G401 (cell line): Measurements from ENCODE around the gene ADAM29. TPM values are rescaled to one million over a fixed set of nuclear protein-coding genes. Genes with fewer than 3 reads are reported as not detected.
"Not testable (repeated sequence)": the region's sequence is repeated elsewhere in the genome, so short reads cannot be mapped to it uniquely, and the experiment has no call there.

ENCODE experiments used
- DNase-seq: peaks from one replicate; pipeline ENCODE4 v3.0.0-alpha.2; 2015; ENCODE audit warnings: low spot score
- in situ Hi-C: cut with HindIII; loops from 2 replicates; pipeline ENCODE4 v1.10.0; 2016; ENCODE audit warnings: low sequenced_read_pairs, mixed read lengths
- total RNA-seq: library from RNA; depleted of rRNA; stranded (reverse); fragments of >200 nt; shearing (Covaris generic); gene quantifications from 2 replicates; pipeline ENCODE4 v1.2.3, GENCODE V29; 2014; rRNA removed

ADAM29 gene
- total RNA-seq, 1 experiment from 2014 or later: not detected

- in situ Hi-C loops: no loop called here
- DNase-seq: no peak
These were observed 17.4 kb downstream of the ADAM29 start for GRCh38 chr4:174935607-174936006.

DNA sequence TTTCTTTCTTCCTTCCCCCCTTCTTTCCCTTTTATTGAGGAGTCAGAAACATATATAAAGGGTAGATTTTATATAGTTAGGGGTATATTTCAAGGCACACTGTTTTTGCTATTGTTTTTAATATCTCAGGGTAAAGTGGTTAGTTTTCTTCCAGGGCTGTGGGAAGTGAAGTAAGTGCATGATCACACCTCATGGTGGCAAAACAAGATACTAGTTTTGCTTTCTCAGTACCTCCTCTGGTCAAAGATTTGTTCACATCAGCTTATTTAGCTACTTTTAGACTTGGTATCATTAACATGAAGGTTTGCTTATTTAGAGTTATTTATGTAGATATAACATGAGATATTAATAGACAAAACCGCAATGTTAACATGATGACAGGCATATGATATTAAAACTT is 21.8 kb downstream of the ADAM29 start:
- in situ Hi-C loops: no loop called here
- no peak for DNase-seq

DNA sequence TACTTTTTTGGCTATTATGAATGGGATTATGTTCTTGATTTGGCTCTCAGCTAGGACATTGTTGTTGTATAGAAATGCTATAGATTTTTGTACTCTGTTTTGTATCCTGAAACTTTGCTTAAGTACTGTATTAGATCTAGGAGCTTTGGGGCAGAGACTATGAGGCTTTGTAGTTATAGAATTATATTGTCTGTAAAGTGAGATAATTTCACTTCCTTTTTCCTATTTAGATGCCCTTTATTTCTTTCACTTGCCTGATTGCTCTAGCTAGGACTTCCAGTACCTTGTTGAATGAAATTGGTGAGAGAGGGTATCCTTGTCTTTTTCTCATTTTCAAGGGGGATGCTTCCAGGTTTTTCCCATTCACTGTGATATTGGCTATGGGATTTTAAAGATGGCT is 28.1 kb downstream of the ADAM29 start:
- in situ Hi-C loops: no loop called here
- DNase-seq: no peak

GRCh38 chr4:174948826-174949225 is 30.7 kb downstream of the ADAM29 start:
- in situ Hi-C loops: no loop called here
- DNase-seq: no peak

GRCh38 chr4:174972911-174973310 is 54.8 kb downstream of the ADAM29 start:
- no peak for DNase-seq
- in situ Hi-C loops: no loop called here

DNA sequence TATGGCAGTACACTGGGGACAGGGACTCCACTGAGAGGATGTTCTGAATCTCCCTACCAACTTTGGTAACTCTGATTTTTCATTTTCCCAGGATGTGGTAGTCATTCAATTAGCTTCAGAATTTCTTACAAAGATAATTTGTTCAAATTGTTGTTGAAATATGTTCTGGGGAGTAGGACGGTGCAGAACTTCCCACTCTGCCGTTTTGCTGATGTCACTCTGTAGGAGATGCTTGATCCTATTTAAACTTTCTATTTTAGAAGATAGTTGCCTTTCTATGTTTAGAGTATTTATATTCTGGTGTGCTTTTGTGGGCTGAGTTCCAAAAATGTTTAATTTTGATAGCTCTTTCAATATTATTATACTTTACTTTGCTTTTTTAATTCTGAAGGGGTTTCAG is 55.2 kb downstream of the ADAM29 start:
- in situ Hi-C loops: no loop called here
- DNase-seq: no peak

DNA sequence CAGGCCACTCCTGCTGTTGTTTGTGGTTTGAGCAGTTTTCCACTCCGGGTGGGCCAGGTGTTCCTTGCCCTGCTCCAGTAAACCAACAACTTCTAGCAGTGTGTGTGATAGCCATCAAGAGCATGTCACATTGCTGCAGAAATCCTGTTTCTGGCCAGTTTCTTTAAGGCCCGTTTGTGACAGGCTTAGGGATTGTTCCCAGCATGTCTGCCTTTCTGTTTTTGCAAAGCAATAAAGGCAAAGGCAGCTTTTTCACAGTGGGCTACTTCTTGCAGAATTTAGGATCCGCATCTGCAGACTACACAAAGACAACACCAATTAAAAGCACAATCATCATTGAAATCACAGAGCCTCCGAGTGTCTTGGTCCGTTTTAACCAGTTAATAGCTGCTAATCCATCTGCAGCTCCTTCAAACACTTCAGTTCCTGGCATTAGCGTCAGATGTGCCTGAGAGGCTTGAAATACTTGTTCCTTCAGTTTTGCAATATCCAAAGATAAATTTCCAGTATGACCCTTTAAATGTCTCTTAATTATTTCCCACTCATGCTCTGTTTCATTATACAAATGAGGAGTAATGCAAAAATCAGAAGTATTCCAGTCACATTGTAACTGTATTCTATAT is 65.1 kb downstream of the ADAM29 start:
- in situ Hi-C loops: no loop called here
- no peak for DNase-seq

DNA sequence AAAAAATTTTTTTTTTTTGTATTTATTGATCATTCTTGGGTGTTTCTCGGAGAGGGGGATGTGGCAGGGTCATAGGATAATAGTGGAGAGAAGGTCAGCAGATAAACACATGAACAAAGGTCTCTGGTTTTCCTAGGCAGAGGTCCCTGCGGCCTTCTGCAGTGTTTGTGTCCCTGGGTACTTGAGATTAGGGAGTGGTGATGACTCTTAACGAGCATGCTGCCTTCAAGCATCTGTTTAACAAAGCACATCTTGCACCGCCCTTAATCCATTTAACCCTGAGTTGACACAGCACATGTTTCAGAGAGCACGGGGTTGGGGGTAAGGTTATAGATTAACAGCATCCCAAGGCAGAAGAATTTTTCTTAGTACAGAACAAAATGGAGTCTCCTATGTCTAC is 65.7 kb downstream of the ADAM29 start:
- in situ Hi-C loops, DNase-seq: not testable (repeated sequence)

DNA sequence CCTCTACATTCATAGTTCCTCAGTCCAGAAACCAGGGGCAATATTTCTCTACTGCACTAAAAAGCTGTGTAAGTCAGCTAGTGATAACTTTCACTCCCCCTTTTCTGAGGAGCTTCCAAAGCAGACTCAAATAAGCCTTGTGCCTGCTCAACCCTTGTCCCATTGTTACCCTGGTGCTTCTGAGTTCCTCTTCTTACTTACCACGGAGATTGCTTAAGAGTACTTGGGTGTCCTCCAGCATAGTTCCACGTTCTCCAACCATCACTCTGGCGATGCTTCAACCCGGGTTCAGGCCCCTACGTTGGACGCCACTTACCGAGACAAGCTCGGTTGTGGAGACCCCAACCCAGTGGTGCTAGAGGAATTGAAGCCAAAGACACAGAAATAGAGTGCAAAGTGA is 71.6 kb downstream of the ADAM29 start:
- DNase-seq: no peak
- in situ Hi-C loops: no loop called here

- in situ Hi-C loops: no loop called here
- DNase-seq: no peak
These were observed 75.8 kb downstream of the ADAM29 start for GRCh38 chr4:174993916-174994315.

GRCh38 chr4:174996079-174996478 is 77.9 kb downstream of the ADAM29 start:
- in situ Hi-C loops: no loop called here
- no peak for DNase-seq

GRCh38 chr4:174999407-174999806 is 81.2 kb downstream of the ADAM29 start:
- in situ Hi-C loops: no loop called here
- no peak for DNase-seq

DNA sequence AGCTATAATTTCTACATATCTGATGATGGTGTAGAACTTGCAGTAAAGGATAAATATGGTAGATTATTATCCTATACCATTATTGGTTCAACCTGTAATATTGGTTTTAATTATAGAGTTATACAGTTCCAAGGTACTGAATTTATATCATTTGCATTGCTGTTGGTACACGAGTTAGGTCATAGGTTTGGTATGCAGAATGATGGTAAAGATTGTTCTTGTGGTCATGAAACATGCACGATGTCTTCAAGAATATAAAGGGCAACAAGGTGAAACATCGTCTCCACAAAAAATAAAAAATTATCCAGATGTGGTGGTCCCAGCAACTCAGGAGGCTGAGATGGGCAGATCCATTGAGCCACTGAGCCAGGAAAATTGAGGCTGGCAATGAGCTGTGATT is 99.6 kb downstream of the ADAM29 start:
- DNase-seq: no peak
- in situ Hi-C loops: no loop called here

DNA sequence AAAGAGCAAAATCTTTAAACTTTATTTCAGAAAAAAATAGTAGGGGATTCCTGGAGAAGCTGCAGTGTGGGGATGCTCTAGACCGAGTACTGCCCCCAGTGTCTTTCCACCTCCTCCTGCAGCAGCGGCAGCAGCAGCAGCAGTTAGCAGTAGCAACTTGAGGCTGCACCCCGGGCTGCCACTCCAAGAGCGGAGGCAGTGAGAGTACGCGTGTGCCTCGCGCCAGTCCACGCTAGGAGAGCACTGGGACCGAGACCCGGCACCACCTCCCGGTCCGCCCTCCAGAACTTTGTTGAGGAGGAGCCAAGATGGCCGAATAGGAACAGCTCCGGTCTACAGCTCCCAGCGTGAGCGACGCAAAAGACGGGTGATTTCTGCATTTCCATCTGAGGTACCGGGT is 101.3 kb downstream of the ADAM29 start:
- in situ Hi-C loops, DNase-seq: not testable (repeated sequence)

Other genes with a start within 250 kb of the ADAM29 start
- gene GLRA3, start 89.1 kb upstream of the ADAM29 start, total RNA-seq: not detected in 2 replicates